ENCODE results near the gene ARSH. TPM values are rescaled to one million over a fixed set of nuclear protein-coding genes. Genes with fewer than 3 reads are reported as not detected.
"Not testable (repeated sequence)": the region's sequence is repeated elsewhere in the genome, so short reads cannot be mapped to it uniquely, and the experiment has no call there.

The ARSH gene
- total RNA-seq, result not detected

- in situ Hi-C loops (cut with MboI; ENCODE audit: low pct_unique_long_range_greater_than_20kb in 2 of 9, low sequenced_read_pairs in 9 of 9, unreplicated experiment in 9 of 9), result no loop called here
- H3K4me1 ChIP-seq (replicated peaks in 1 of 2), result no peaks in the 10 kb centered on the region
- no peak within 1 kb of the TSS for H3K4me3 ChIP-seq
- ATAC-seq (replicated peaks in 6 of 8), result no peak
- WGBS, 10 experiments, result 10 to 83% (median 77%) methylated on average over 1 to 6 of the region's 6 CpGs; no CpG with 5 or more reads in 6 of the 10 experiments
- H3K27ac ChIP-seq, result no peak within 1 kb of the TSS
Measured at GRCh38 chrX:3006495-3006894, at the start of gene ARSH. Gene ARSH (plus strand): TSS chrX:3006546. CDS start chrX:3006613, 67 bp downstream.

- 80 to 100% (median 84%) methylated on average over 1 to 7 of the region's 9 CpGs; no CpG with 5 or more reads in 4 of the 10 experiments for WGBS, 10 experiments
- in situ Hi-C loops (cut with MboI; ENCODE audit: low pct_unique_long_range_greater_than_20kb in 2 of 9, low sequenced_read_pairs in 9 of 9, unreplicated experiment in 9 of 9), result no loop called here
- ATAC-seq (replicated peaks in 6 of 8), result no peak
- H3K4me1 ChIP-seq (replicated peaks in 1 of 2), result peaks cover 6 to 12% of the 10 kb centered on the region in 2 donors
- no peak overlapping the region for H3K4me3 ChIP-seq
- no peak overlapping the region for H3K27ac ChIP-seq
Measured at GRCh38 chrX:2958199-2958598, 48.1 kb upstream of the ARSH start.

- Histone ChIP-seq H3K4me1 (replicated peaks in 1 of 2) (peaks cover 6 to 12% of the 10 kb centered on the region in 2 donors), H3K27ac (no peak overlapping the region), H3K4me3 (no peak overlapping the region)
- ATAC-seq (replicated peaks in 6 of 8), result no peak
- 57 to 94% (median 76%) methylated on average over 3 to 7 of the region's 14 CpGs; no CpG with 5 or more reads in 5 of the 10 experiments for WGBS, 10 experiments
- in situ Hi-C loops (cut with MboI; ENCODE audit: low pct_unique_long_range_greater_than_20kb in 2 of 9, low sequenced_read_pairs in 9 of 9, unreplicated experiment in 9 of 9), result no loop called here
Measured at GRCh38 chrX:2960861-2961515, 45.4 kb upstream of the ARSH start.

GRCh38 chrX:2962381-2962780 lies 44.0 kb upstream of the ARSH start:
- peak in 3 of 8 experiments; percentile 10 to 30 (median 18) for ATAC-seq (replicated peaks in 6 of 8)
- Histone ChIP-seq H3K27ac (no peak overlapping the region), H3K4me1 (replicated peaks in 1 of 2) (peaks cover 6 to 12% of the 10 kb centered on the region in 2 donors), H3K4me3 (no peak overlapping the region)
- in situ Hi-C loops (cut with MboI; ENCODE audit: low pct_unique_long_range_greater_than_20kb in 2 of 9, low sequenced_read_pairs in 9 of 9, unreplicated experiment in 9 of 9), result no loop called here
- 11% methylated on average over 5 of the region's 11 CpGs; no CpG with 5 or more reads in 9 of the 10 experiments for whole genome bisulfite sequencing, 10 experiments

GRCh38 chrX:2963449-2963848 lies 42.9 kb upstream of the ARSH start:
- ATAC-seq (replicated peaks in 6 of 8); H3K27ac ChIP-seq; in situ Hi-C loops (cut with MboI; ENCODE audit: low pct_unique_long_range_greater_than_20kb in 2 of 9, low sequenced_read_pairs in 9 of 9, unreplicated experiment in 9 of 9); H3K4me3 ChIP-seq: not testable (repeated sequence)
- H3K4me1 ChIP-seq (replicated peaks in 1 of 2), result peaks cover 9 to 12% of the 10 kb centered on the region in 2 donors
- 70 to 84% (median 83%) methylated on average over 1 to 6 of the region's 7 CpGs; no CpG with 5 or more reads in 7 of the 10 experiments for WGBS, 10 experiments

- WGBS, 10 experiments, result 30 to 60% (median 46%) methylated on average over 2 to 4 of the region's 16 CpGs; no CpG with 5 or more reads in 6 of the 10 experiments
- H3K27ac ChIP-seq; in situ Hi-C loops (cut with MboI; ENCODE audit: low pct_unique_long_range_greater_than_20kb in 2 of 9, low sequenced_read_pairs in 9 of 9, unreplicated experiment in 9 of 9); ATAC-seq (replicated peaks in 6 of 8); H3K4me3 ChIP-seq: not testable (repeated sequence)
- peaks cover 9 to 12% of the 10 kb centered on the region in 2 donors for H3K4me1 ChIP-seq (replicated peaks in 1 of 2)
Measured at GRCh38 chrX:2963992-2964794, 42.2 kb upstream of the ARSH start.

GRCh38 chrX:2965965-2966364 lies 40.4 kb upstream of the ARSH start:
- Histone ChIP-seq H3K27ac (no peak overlapping the region), H3K4me3 (no peak overlapping the region), H3K4me1 (replicated peaks in 1 of 2) (peaks cover 9 to 12% of the 10 kb centered on the region in 2 donors)
- in situ Hi-C loops (cut with MboI; ENCODE audit: low pct_unique_long_range_greater_than_20kb in 2 of 9, low sequenced_read_pairs in 9 of 9, unreplicated experiment in 9 of 9), result no loop called here
- WGBS, 10 experiments, result 67 to 91% methylated on average over 1 to 4 of the region's 6 CpGs; no CpG with 5 or more reads in 8 of the 10 experiments
- ATAC-seq (replicated peaks in 6 of 8), result no peak

GRCh38 chrX:2967012-2967411 lies 39.3 kb upstream of the ARSH start:
- 80 to 100% (median 93%) methylated on average over 2 to 3 of the region's 3 CpGs; no CpG with 5 or more reads in 6 of the 10 experiments for WGBS, 10 experiments
- ATAC-seq (replicated peaks in 6 of 8), result no peak
- H3K27ac ChIP-seq, result no peak overlapping the region
- H3K4me1 ChIP-seq (replicated peaks in 1 of 2), result peaks cover 8 to 11% of the 10 kb centered on the region in 2 donors
- in situ Hi-C loops (cut with MboI; ENCODE audit: low pct_unique_long_range_greater_than_20kb in 2 of 9, low sequenced_read_pairs in 9 of 9, unreplicated experiment in 9 of 9), result no loop called here
- no peak overlapping the region for H3K4me3 ChIP-seq

- WGBS, 10 experiments, result 0 to 100% (median 83%) methylated on average over 1 to 12 of the region's 14 CpGs; no CpG with 5 or more reads in 5 of the 10 experiments
- Histone ChIP-seq H3K27ac (no peak overlapping the region), H3K4me1 (replicated peaks in 1 of 2) (peaks cover 3 to 5% of the 10 kb centered on the region in 2 donors), H3K4me3 (no peak overlapping the region)
- in situ Hi-C loops (cut with MboI; ENCODE audit: low pct_unique_long_range_greater_than_20kb in 2 of 9, low sequenced_read_pairs in 9 of 9, unreplicated experiment in 9 of 9), result no loop called here
- ATAC-seq (replicated peaks in 6 of 8), result no peak
Measured at GRCh38 chrX:2967584-2967983, 38.8 kb upstream of the ARSH start.

- ATAC-seq (replicated peaks in 6 of 8), result peak; percentile 44 to 82 (median 61)
- no peak overlapping the region for H3K27ac ChIP-seq
- WGBS, 10 experiments, result 0 to 95% (median 54%) methylated on average over 4 to 25 of the region's 27 CpGs; no CpG with 5 or more reads in 5 of the 10 experiments
- in situ Hi-C loops (cut with MboI; ENCODE audit: low pct_unique_long_range_greater_than_20kb in 2 of 9, low sequenced_read_pairs in 9 of 9, unreplicated experiment in 9 of 9), result no loop called here
- peak overlapping the region in 1 of 5 donors; percentile 11 for H3K4me3 ChIP-seq
- peaks cover 0 to 3% of the 10 kb centered on the region in 2 donors for H3K4me1 ChIP-seq (replicated peaks in 1 of 2)
Measured at GRCh38 chrX:2967998-2968909, 38.1 kb upstream of the ARSH start.

- whole genome bisulfite sequencing, 10 experiments, result 70 to 89% methylated on average over 3 to 6 of the region's 6 CpGs; no CpG with 5 or more reads in 8 of the 10 experiments
- Histone ChIP-seq H3K27ac (no peak overlapping the region), H3K4me1 (replicated peaks in 1 of 2) (peaks cover 0 to 3% of the 10 kb centered on the region in 2 donors), H3K4me3 (no peak overlapping the region)
- ATAC-seq (replicated peaks in 6 of 8), result no peak
- in situ Hi-C loops (cut with MboI; ENCODE audit: low pct_unique_long_range_greater_than_20kb in 2 of 9, low sequenced_read_pairs in 9 of 9, unreplicated experiment in 9 of 9), result no loop called here
Measured at GRCh38 chrX:2969021-2969420, 37.3 kb upstream of the ARSH start.

GRCh38 chrX:2972391-2972790 lies 34.0 kb upstream of the ARSH start:
- Histone ChIP-seq H3K27ac (no peak overlapping the region), H3K4me1 (replicated peaks in 1 of 2) (peaks cover 0 to 3% of the 10 kb centered on the region in 2 donors), H3K4me3 (no peak overlapping the region)
- in situ Hi-C loops (cut with MboI; ENCODE audit: low pct_unique_long_range_greater_than_20kb in 2 of 9, low sequenced_read_pairs in 9 of 9, unreplicated experiment in 9 of 9), result no loop called here
- no peak for ATAC-seq (replicated peaks in 6 of 8)
- WGBS, 10 experiments, result 0 to 93% (median 85%) methylated on average over 1 to 6 of the region's 6 CpGs; no CpG with 5 or more reads in 6 of the 10 experiments

All from motor neuron (in vitro differentiated cells).